NCI-H1105 (cell line): Measurements from ENCODE around the gene LARP7.
"Not testable (repeated sequence)": the region's sequence is repeated elsewhere in the genome, so short reads cannot be mapped to it uniquely, and the experiment has no call there.

ENCODE experiments used
- DNase-seq: peaks from one replicate; lab custom pipeline; 2025; lab: John Stamatoyannopoulos, UW

The LARP7 gene

DNA sequence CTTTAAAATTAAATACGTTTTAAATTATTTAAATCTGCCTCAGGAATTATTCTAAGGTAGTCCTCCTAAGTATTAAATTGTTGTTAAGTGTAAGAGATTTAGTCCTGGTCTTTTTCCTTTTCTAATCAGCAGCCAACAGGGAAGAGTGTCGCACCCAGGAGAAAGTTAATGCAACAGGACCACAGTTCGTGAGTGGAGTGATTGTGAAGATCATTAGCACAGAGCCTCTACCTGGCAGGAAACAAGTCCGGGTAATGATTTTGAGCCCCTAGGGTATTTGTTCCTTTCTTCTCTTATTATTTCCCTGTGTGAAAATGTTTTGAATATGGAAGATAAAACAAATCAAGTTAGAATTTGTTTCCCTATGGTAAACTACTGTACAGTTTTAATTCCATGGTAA, 13.4 kb downstream of the LARP7 start:
- no peak for DNase-seq

DNA sequence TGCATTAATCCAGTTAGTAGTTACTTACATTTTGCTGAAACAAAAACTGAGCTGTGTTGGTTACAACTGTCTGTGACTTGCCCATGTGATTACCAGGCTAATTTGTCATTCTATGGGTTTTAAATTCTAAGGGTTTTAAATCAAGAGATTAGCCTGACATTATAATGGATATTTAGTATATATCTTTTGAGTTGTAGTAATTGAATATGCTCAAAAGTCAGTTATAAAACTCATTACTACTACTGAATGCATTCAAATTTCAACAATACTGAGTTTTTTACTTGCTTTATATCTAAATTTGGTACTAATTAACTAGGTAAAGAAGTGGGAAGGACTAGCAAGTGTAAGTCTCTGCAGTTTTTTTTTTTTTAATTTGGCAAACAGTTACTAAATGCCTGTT, 14.7 kb downstream of the LARP7 start:
- DNase-seq, result no peak

DNA sequence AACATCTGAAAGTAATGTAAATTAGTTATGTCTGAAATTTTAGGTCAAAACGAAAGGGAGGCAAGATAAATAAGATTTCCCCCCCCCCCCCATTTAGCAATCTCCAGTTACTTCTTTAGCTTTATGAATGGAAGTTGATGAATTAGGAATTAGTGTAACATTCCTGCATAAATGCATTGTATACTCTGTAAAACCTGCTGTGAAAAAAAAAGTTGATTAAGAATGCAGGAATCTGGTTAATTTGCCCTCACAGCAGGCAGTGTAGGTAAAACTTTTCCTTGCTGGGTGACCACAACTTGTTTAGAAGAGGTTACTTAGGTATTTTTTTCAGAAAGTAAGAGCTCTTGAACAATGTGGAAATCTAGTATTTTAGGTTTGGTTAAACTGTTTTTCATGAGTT, 15.3 kb downstream of the LARP7 start:
- DNase-seq, result no peak

DNA sequence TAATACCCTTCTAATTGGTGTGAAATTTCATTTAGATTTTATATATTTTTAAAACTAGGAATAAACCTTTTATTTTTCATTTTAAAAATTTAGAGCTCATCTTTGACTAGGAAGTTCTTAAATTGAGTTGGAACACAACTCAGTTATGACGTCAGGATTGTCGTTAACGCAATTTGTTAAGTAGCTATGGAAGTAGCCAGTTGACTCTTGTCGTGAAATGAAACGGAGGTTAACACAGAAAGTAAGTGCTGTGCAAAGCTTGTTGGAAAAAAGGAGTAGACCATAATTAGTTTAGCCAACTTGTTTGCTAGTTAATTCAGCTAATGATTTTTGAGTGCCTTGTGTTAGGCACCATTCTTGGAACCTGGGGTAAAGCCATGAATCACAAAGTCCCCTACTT, 18.3 kb downstream of the LARP7 start:
- DNase-seq, result no peak

DNA sequence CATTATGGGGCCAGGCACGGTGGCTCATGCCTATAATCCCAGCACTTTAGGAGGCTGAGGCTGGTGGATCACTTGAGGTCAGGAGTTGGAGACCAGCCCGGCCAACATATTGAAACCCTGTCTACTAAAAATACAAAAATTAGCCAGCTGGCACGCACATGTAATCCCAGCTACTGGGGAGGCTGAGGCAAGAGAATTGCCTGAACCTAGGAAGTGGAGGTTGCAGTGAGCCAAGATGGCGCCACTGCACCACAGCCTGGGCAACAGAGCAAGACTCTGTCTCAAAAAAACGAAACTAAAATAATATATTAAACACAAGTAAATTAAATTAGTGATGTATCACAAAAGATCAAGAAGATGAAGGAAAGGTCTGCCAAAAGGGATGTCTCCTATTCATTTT, 19.2 kb downstream of the LARP7 start:
- not testable (repeated sequence) for DNase-seq

DNA sequence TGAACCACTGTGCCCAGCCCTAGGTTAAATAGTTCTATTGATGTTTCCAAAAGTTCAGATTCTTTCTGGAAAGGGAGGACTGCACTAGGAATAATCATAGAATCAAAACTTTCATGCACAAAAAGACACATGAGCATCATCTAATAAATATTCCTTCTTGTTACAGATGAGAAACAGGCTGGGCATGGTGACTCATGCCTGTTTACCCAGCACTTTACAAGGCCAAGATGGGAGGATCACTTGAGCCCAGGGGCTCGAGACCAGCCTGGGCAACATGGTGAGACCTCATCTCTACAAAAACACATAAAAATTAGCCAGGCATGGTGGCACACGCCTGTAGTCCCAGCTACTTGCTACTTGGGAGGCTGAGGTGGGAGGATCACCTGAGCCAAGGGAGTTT, 27.7 kb downstream of the LARP7 start:
- DNase-seq, result no peak

DNA sequence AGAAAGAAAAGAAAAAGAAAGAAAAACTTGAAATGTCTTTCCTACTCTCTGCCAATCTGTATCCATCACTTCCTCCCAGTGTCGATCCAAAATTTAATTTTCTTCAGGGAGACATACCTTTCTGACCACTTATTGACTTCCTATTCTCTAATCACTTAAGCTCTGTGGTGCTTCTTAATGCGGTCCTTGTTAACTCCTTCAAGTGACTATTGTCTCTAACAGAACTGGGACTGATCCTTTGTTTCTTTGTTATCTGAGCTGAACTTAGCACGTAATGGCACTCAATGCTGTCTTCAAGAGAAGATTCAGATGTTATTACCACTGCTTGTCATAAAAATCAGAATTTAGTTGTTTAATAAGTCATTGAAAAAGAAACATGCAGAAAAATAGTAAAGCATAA, 31.2 kb downstream of the LARP7 start:
- no peak for DNase-seq

DNA sequence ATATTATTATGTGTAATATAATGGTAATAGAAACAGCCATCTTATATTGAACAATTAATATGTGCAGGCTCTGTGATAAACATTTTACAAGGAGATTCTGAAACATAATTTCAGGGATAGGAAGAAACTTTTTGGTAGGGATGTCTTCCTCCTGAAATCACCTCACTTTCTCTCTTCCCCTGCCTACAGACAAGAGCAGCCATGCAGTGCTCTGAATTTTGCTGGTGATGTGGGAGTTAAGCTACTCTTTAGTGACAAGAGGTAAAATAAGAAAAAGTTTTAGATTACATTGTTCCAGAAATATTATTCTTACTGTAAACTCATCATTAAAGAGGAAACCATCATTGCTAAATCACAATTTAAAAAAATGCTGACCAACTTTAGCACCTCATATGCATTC, 36.1 kb downstream of the LARP7 start:
- no peak for DNase-seq

DNA sequence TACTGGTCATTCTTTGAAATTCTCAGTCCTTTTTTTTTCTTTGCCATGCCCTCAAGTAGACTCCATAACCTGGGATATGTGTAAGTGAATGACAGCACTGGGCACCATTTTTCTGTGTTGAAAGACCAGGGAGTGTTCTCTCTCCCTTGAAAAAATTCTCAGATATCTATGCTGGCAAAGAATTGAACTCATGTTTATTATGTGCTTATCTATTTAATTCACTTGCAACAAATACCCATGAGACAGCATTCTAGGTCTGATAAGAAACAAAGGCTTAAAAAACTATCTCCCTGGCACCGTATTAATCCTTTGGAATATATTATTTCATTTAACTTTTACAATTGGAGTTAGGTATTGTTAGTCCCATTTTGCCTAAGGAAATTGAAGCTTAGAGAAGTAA, 36.7 kb downstream of the LARP7 start:
- no peak for DNase-seq

DNA sequence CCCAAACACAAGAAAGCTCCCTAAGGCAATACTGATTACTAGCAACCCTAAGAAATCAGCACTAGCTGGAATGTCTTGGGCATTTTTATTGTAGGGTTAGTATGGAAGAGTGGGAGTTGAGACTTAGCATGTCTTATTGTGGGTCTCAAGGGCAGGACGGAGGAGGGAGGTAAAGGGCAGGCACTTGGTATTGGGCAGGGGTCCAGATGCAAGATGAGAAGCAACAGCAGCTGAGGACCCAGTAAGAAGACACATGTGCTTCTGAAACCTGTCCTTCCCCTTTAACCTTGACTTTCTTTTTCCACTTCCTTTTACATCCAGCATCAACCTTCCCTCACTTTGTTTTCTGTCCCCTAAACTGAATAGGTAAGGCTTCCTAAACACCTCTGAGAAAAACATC, 37.4 kb downstream of the LARP7 start:
- DNase-seq, result no peak

DNA sequence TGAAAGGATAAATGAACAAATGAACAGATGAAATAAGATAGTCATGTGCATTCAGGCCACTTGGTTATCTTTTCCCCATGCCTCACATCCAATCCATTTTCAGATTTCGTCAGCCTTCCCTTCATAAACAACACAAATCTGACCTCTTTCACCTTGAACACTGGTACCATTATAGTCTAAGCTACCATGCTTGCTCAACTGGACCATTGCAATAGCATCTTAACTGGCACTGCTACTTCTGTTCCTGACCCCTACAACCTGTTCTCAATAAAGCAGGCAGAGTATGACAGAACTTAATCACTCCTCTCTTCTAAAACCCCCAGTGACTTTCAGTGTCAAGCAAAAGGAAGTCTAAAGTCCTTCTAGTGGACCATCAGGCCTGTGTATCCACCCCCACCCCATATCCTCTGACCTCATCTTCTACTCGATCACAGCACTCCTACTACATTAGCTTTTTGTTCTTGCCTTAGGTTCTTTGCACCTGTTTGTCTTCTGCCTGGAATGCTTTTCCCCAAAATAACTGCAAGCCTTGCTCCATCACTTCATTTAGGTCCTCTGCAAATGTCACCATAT, 40.7 kb downstream of the LARP7 start:
- DNase-seq, result no peak

DNA sequence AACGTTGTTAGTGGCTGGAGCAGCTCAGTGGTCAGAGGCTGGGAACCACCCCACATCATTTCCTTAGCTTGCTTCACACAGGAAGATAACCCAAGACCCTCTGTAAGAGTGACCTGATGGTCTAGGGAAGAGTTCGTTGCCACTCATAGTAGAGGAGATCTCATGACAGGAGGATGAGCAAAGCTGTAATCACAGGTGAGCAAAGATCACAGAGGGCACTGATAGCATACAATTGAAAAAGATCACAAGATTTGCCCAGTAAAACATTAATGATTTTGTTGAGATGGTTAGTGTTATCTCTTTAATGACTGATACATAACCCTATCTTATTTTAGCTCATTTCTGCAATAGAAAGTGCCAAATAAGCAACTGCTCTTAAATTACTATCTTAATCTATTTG, 44.1 kb downstream of the LARP7 start:
- DNase-seq, result no peak

DNA sequence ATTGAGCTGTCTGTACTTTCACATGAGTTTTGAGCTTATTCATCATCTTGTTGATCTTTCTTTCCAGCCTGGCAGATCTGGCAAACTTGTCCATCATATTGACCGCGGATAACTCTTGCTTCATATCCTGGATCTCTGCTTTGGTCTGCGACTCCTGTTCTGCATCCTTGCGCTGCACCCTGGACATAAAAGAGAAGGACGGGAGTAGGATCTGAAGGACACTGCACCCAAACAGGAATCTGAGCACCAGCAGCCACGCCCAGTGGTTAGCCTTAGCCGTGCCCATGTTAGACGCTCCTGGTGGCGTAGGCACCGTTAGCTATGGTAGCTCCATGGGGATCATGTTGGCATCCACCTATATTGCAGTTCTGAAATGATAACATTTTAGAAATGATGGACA, 56.6 kb downstream of the LARP7 start:
- DNase-seq, result no peak

DNA sequence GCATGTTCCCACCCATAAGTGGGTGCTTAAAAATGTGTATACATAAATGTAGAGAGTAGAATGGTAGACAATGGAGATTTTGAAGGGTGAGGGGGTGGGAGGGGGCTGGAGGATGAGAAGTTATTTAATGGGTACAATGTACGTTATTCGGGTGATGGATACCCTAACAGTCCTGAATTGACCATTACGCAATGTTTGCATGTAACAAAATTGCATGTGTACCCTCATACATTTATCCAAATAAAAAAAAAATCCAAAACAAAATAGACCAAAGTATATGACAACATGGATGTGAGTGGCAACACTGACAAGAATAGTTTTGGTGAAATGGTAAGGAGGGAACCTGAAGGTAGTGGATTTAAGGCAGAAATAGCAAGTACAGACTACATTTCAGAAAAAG, 63.7 kb downstream of the LARP7 start:
- DNase-seq, result no peak

DNA sequence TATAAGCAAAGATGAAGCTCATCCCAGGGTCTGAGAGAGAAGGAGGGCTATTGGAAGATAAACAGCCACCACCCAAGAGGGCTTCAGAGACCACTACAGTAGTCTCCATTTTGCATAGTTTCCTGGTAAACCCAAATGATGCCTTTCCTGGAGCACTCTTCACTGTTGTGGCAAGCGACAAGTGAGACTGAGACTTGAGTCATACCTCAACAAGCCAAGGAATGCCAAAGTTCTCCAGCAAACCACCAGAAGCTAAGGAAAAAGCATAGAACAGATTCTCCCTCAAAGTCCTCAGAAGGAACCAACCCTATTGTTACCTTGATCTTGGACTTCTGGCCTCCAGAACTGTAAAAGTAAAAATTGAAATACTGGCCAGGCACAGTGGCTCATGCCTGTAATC, 65.9 kb downstream of the LARP7 start:
- no peak for DNase-seq

DNA sequence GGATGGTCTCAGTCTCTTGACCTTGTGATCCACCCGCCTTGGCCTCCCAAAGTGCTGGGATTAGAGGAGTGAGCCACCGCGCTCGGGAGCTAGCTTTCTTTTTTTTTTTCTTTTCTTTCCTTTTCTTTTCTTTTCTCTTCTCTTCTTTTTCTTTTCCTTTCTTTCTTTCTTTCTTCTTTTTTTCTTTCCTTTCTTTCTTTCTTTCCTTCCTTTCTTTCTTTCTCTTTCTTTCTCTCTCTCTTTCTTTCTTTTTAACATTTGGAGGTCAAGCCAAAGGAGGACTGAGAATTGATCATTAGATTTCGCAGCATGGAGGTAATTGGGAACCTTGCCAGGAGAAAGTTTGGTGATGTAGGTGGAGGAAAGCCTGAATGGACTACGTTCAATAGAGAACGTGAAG, 67.4 kb downstream of the LARP7 start:
- DNase-seq, result no peak

DNA sequence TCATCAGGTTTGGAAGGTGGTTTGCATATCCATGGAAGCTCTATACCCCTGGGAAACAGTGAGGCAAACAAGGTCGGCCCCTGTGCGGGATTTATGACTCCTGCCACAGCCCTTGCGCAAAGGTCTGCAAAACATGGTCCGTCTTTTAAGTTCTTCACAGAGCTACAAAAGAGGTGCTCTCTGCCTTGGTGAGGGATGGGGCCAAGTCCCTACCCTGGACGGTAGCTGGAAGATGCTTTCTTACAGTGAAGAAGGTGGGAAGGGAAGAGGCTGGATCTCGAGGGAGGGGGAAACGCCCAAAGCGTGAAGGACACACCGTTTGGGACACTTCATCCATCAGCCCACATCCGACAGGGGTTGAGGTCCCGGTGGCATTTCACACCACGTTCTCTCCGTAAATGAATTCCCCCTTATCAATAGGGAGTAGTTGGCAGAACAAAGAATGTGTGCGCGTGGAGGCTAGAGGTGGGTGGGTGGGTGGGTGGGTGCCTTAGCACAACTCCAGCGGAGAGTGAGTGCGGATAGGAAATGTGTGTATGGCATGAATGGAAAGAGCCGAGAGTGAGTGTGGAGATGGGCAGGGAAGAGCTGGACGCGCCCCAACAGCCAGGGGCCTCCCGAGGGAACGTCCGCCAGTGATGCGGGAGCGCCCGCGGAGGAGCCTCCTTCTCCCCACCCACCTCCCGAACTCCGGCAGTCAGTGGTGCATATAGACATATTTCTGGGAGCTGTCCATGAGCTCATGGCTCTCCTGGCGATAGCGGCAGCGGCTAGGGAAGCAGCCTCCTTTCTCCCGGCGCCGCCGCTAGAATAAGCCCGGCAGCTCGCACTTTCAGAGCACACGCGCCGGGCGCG, 68.3 kb downstream of the LARP7 start:
- DNase-seq, result no peak

DNA sequence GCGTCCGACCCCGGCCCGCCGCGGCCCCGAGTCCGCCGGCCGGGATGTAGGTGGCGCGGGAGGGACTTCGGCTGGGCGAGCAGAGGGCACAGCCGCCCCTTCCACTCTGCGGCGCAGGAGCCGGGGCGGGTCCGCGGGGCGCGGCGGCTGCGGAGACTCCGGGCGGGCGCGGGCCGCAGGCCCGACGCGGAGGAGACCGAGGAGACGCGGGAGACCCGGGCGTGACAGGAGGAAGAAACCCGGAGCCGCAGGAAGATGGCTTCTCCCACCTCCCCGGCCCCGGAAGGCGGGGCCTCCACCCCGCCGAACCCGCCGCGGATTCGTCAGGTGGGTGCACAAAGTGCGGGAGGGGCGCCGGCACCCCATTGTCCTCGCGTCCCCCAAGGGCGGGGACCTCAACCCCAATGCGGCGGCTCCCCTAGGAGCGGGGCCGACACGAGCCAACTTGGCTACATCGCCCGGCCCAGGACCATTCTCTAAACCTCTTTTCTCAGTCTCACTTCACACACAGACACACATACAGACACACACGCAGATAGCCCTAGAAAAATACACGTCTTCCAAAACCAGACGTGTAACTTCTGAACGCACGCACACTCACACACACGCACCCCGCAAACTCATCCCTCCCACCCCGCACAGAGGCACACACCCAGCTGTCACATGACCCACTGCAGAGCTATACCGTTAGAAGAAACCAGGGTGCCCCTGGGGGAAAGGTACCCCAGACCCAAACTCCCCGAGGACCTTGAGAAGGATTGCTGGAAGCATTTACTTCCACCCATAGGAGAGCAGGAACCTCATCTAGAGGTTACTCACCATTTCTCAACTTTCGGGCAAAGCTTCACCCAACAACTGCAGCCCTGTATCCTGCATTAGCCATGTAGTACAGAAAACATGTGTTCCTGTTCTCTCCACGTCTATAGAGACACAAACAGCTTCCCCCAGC, 69.2 kb downstream of the LARP7 start:
- not testable (repeated sequence) for DNase-seq

DNA sequence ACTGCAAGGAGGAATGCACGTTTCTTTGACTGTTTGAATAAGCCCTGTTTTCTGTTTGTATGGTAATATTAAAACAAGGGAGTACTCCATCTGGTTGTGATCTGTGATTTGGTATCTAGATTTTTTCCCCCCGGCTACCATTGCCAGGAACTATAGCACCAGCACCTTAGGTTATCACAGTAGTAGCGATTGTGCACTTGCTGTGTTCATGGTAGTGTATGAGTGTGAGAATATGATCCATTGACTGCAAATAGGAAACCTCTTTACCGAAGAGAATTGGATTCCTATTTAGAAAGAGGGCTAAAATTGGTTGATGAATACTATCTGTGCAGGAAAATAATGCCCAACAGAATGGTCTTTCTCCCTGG, 69.9 kb downstream of the LARP7 start:
- no peak for DNase-seq
